Left lung (tissue), 10 donors: ENCODE measurements around the gene DYNLT1. TPM values are rescaled to one million over a fixed set of nuclear protein-coding genes. Genes with fewer than 3 reads are reported as not detected.

Source experiments
- ATAC-seq: fragments of 200-7000 bp; cut with Tn5 transposase; one replicate; pipeline ENCODE4 v1.9.1; 2020; ENCODE audit warnings: moderate library complexity
- DNase-seq, 4 donors: peaks; one replicate each; pipeline ENCODE4 v3.0.0-alpha.2; 2013 to 2020
- H3K27ac ChIP-seq, 2 donors: fragments of 200-600 bp; sonication (generic) in 1 of 2; one replicate each; pipeline versions ENCODE4 v1.5.0 to v1.8.0; 2020 to 2021
- H3K27me3 ChIP-seq, 2 donors: fragments of 200-600 bp; sonication (generic) in 1 of 2; one replicate each; pipeline versions ENCODE4 v1.5.0 to v1.8.0; 2020 to 2021
- H3K36me3 ChIP-seq, 2 donors: fragments of 200-600 bp; sonication (generic) in 1 of 2; one replicate each; pipeline versions ENCODE4 v1.5.0 to v1.8.0; 2020 to 2021
- H3K4me1 ChIP-seq, 2 donors: fragments of 200-600 bp; one replicate each; pipeline ENCODE4 v1.8.0; 2021
- H3K4me3 ChIP-seq, 2 donors: fragments of 200-600 bp; sonication (generic) in 1 of 2; one replicate each; pipeline versions ENCODE4 v1.5.0 to v1.8.0; 2020 to 2021; ENCODE audit warnings: mild to moderate bottlenecking in 1 of 2
- H3K9me3 ChIP-seq, 2 donors: fragments of 200-600 bp; sonication (generic) in 1 of 2; one replicate each; pipeline versions ENCODE4 v1.5.0 to v1.8.0; 2020 to 2021
- CTCF ChIP-seq, 2 donors: fragments of 200-600 bp; sonication (generic) in 1 of 2; IDR thresholded peaks; one replicate each; pipeline versions ENCODE4 v1.5.0 to v1.8.0; 2021; ENCODE audit warnings: antibody characterized with exemption in 2 of 2
- intact Hi-C, 2 donors: fragments of 100-400 bp; cut with DNase I; formaldehyde crosslinking; loops; one replicate each; pipeline versions ENCODE4 v1.11.2 to v1.14.2; 2022
- polyA plus RNA-seq, 6 donors: library from polyadenylated mRNA; unstranded; fragments of 120-200 nt; gene quantifications; one replicate each; pipeline ENCODE4 v1.2.1, GENCODE V29; 2013; ENCODE audit not compliant: insufficient read length in 6 of 6
- total RNA-seq, 2 donors: library from RNA; stranded (reverse); fragmentation: NEBNext Ultra II Directional; extraction: Animal tissue kit (Norgen Biotek cat#: 25700); gene quantifications; one replicate each; pipeline ENCODE4 v1.2.1, GENCODE V29; 2021
- donor health status: DM: no; HTN: yes; CAD: no.
- donor health status: DM: no; HTN: no; CAD: no.

DYNLT1 gene
- total and polyA plus RNA-seq, 8 donors, result 116 to 163 (median 139) TPM

GRCh38 chr6:158611541-158612370, 32.8 kb downstream of the DYNLT1 start:
- intact Hi-C loops, result no loop called here
- H3K27me3 ChIP-seq, result no peaks in the 10 kb centered on the region
- ATAC-seq (peak; percentile 96), DNase-seq (peak in 3 of 4 donors; percentile 59 to 86 (median 66))
- H3K4me3 ChIP-seq, result no peak overlapping the region
- no peaks in the 10 kb centered on the region for H3K9me3 ChIP-seq
- peaks cover 0 to 3% of the 10 kb centered on the region in 2 donors for H3K4me1 ChIP-seq
- H3K36me3 ChIP-seq, result peaks cover 0 to 73% of the 10 kb centered on the region in 2 donors
- TF ChIP-seq CTCF (IDR thresholded peaks at IDR 0.05), result no peak
- H3K27ac ChIP-seq, result peak overlapping the region in 1 of 2 donors; percentile 26

- Histone ChIP-seq H3K27me3 (no peaks in the 10 kb centered on the region), H3K27ac (peak overlapping the region in 1 of 2 donors; percentile 26), H3K4me1 (peaks cover 0 to 3% of the 10 kb centered on the region in 2 donors), H3K4me3 (no peak overlapping the region), H3K36me3 (peaks cover 0 to 81% of the 10 kb centered on the region in 2 donors), H3K9me3 (no peaks in the 10 kb centered on the region)
- ATAC-seq, result peak; percentile 6
- TF ChIP-seq CTCF (IDR thresholded peaks at IDR 0.05), result no peak
- DNase-seq, result no peak
- intact Hi-C loops, result no loop called here
Observed at GRCh38 chr6:158611039-158611438, 33.5 kb downstream of the DYNLT1 start.

GRCh38 chr6:158610319-158610968, 34.1 kb downstream of the DYNLT1 start:
- intact Hi-C loops, result no loop called here
- no peak for TF ChIP-seq CTCF (IDR thresholded peaks at IDR 0.05)
- Histone ChIP-seq H3K4me3 (no peak overlapping the region), H3K36me3 (peaks cover 0 to 87% of the 10 kb centered on the region in 2 donors), H3K27me3 (no peaks in the 10 kb centered on the region), H3K9me3 (no peaks in the 10 kb centered on the region), H3K4me1 (peaks cover 0 to 3% of the 10 kb centered on the region in 2 donors), H3K27ac (no peak overlapping the region)
- DNase-seq (peak in 1 of 4 donors; percentile 10), ATAC-seq (no peak)

GRCh38 chr6:158609455-158610155, 34.9 kb downstream of the DYNLT1 start:
- no peak for DNase-seq
- no peak for ATAC-seq

More at GRCh38 chr6:158609455-158610155, 34.9 kb downstream of the DYNLT1 start:
- Histone ChIP-seq H3K36me3 (peaks cover 0 to 86% of the 10 kb centered on the region in 2 donors), H3K27me3 (no peaks in the 10 kb centered on the region), H3K4me1 (peaks cover 0 to 3% of the 10 kb centered on the region in 2 donors), H3K27ac (no peak overlapping the region), H3K4me3 (no peak overlapping the region), H3K9me3 (no peaks in the 10 kb centered on the region)
- intact Hi-C loops, result loop anchor here in 1 of 2 donors (10.0 kb wide), 1 partner anchor 385 kb away; no protein-coding TSS in a partner anchor
- TF ChIP-seq CTCF (IDR thresholded peaks at IDR 0.05), result no peak
